ENCODE results near the gene SLC6A3.

- TF ChIP-seq EZH2phosphoT487 (IDR thresholded peaks at IDR 0.05; ENCODE audit: insufficient read depth, low read depth), result no peak
- TF ChIP-seq EZH2 (IDR thresholded peaks at IDR 0.05; ENCODE audit: insufficient read depth, poor library complexity, severe bottlenecking), result no peak
Observed at GRCh38 chr5:1411099-1411498, 34.1 kb downstream of the SLC6A3 start.

All from GM23248 (cell line).